SH-SY5Y (cell line): ENCODE measurements around the gene MRGPRX2.

Experiments
- GATA2 ChIP-seq: IDR thresholded peaks from 2 replicates; pipeline ENCODE4 v1.6.1; 2011; ENCODE audit warnings: mild to moderate bottlenecking, low read depth, low read length
- GATA3 ChIP-seq: IDR thresholded peaks from 2 replicates; pipeline ENCODE4 v1.6.1; 2011; ENCODE audit warnings: low read depth, mild to moderate bottlenecking, low read length, moderate library complexity

- no peak for TF ChIP-seq GATA3
- TF ChIP-seq GATA2, result no peak
These were observed 34.3 kb upstream of the MRGPRX2 start for GRCh38 chr11:19094859-19095258.
